GM21528 (cell line): ENCODE results near the gene TDRD12.
"Not testable (repeated sequence)": the region's sequence is repeated elsewhere in the genome, so short reads cannot be mapped to it uniquely, and the experiment has no call there.

Experiments used
- ATAC-seq: cut with Tn5 transposase; IDR thresholded peaks from one replicate; pipeline ENCODE4 v1.9.1; 2021; ENCODE audit warnings: mild to moderate bottlenecking, moderate library complexity; ENCODE audit not compliant: unreplicated experiment, low FRiP score

The TDRD12 gene

DNA sequence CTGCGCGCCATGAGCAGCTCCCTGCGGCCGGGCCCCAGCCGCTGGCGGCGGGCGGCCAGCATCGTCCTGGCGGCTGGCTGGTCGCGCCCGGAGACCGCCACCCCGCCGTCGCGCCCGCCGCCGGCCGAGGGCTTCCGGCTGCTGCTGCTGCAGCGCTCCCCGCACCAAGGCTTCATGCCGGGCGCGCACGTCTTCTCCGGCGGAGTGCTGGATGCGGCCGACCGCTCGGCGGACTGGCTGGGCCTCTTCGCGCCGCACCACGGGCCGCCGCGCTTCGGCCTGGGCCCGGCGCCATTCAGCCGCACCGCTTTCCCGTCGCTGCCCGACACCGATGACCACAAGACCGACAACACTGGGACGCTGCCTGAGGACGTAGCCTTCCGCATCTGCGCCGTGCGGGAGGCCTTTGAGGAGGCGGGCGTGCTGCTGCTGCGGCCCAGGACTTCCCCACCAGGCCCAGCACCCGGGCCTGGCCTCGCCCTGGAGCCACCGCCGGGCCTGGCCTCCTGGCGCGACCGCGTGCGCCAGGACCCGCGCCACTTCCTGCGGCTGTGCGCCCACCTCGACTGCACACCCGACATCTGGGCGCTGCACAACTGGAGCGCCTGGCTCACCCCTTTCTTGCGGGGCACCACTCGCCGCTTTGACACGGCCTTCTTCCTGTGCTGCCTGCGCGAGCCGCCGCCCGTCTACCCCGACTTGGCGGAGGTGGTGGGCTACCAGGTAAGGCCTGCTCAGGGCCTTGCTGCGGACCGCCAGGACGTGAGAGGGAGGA is 27.4 kb upstream of the TDRD12 start:
- peak; percentile 54 for ATAC-seq

DNA sequence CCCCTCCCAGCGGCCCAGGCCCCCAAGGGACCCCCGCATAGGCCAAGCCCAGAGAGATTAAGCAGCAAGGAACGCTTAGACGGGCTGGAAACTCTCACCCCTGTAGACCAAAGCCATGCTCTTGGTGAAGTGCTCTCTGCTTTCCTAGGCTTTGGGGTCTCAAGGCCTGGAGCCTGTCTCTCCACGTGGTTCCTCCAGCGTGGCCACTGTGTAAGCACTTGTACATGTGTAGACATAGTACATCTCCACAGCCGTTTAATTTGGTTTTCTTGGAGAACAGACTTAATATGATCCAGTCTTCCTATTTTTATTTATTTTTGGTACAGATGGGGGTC is 26.9 kb upstream of the TDRD12 start:
- no peak for ATAC-seq

- not testable (repeated sequence) for ATAC-seq
These were observed 26.1 kb upstream of the TDRD12 start for GRCh38 chr19:32693151-32694108.

DNA sequence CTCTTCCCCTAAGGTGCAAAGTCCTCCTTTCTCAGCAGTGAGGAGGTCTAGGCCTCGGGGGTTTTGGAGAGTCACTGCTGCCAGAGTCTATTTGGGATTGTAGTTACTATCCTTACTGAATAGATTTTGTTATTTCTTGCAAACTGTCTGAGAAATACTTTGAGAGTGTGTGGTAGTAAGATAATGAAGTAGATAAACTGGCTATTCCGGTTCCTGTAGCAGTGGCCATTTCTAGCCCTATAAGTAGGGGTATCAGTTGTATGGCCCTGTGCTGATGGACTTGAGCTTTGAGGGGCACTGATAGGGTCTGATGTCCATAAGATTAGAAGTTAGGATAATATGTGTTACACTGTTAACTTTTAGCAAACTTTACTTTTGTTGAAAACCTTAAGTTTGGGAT is 25.3 kb upstream of the TDRD12 start:
- ATAC-seq, result not testable (repeated sequence)

GRCh38 chr19:32694851-32695250 is 24.7 kb upstream of the TDRD12 start:
- ATAC-seq, result not testable (repeated sequence)

- ATAC-seq, result not testable (repeated sequence)
These were observed 24.1 kb upstream of the TDRD12 start for GRCh38 chr19:32695506-32695905.

DNA sequence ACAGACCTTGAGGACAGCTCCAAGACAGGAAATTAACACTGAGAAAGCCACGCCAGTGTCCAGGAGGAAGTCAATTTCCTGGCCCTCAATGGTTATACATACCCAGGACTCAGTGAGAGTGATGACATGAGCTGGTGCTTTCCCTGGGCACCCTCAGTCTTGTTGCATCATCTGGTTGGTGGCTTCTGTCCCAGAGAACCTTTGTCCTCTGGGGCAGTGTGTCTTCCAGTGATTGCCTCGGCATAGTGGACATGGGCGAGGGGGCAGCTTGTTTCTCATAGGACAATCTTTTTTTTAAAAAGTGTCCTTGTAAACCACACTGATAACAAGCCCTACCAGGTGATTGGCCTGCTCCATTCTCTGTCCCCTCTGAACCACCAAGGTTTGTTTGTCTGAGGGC is 22.8 kb upstream of the TDRD12 start:
- not testable (repeated sequence) for ATAC-seq

- not testable (repeated sequence) for ATAC-seq
These were observed 19.4 kb upstream of the TDRD12 start for GRCh38 chr19:32700129-32700528.

DNA sequence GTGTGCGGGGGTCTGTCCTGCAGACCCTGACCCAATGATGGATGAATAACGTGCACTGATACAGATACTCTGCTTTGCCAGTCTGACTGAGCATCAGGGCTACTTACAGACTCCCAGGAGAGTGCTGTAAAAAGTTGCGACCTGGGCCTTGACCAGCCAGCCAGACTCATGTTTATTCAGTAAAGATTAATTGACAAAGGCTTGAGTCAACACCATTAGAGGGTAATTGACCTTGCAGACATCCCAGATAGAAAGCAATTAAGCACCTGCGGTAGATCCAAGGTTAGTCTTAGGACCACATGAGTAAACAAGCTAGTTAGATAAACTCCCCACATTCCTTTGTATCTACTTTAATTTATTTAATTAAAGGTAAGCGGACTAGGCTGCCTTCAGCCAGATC is 17.6 kb upstream of the TDRD12 start:
- ATAC-seq, result no peak

DNA sequence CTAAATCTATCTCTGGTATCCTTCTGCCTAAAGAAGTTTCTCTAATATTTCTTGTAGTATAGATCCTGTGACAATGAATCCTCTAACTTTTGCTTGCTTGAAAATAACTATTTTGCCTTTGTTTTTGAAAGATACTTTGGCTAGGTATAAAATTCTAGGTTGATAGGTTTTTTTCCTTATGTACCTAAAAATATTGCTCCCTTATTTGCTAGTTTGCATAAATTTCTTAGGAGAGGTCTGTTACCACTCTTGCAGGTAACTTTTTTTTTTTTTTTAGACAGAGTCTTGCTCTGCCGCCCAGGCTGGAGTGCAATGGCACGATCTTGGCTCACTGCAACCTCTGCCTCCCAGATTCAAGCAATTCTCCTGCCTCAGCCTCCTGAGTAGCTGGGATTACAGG is 15.6 kb upstream of the TDRD12 start:
- not testable (repeated sequence) for ATAC-seq

DNA sequence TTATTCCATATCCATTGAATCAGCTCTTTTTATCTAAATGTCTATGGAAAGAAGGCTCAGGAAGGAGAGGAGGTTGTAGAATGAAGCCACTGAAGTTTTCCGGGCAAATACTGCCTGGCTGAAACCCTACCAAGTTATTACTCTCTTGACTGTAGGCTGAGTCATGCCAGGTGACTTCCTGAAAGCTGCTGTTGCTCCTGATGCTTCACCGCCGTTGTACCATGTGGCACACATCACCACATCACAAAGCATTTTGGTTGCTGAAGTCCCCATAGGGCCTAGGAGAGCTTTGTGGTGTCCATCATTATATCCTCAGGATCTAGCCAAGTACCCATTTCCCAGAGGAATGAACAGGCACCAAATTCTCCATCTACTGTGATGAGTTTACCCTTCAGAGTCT is 11.1 kb upstream of the TDRD12 start:
- ATAC-seq, result no peak

- ATAC-seq, result no peak
These were observed 10.5 kb upstream of the TDRD12 start for GRCh38 chr19:32709032-32709431.

DNA sequence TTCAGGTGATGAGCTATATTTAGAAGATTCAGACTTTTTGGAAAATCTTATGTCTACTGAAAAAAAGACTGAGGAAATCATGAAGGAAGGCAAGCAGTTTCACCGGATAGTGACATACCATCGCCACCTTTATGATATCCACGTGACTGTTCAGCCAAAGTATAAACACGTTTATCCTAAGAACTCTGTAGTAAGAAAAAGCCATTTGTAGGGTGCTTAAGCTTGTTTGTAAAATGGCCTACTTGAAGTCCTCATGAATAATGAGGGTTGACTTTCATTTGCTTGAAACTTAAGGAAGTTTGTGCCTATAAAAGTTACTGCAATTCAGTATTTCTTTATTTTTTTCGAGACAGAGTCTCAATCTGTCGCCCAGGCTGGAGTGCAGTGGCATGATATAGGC is 7.8 kb upstream of the TDRD12 start:
- no peak for ATAC-seq

GRCh38 chr19:32716203-32716602 is 3.4 kb upstream of the TDRD12 start:
- ATAC-seq, result not testable (repeated sequence)

- ATAC-seq, result no peak
These were observed 2.1 kb upstream of the TDRD12 start for GRCh38 chr19:32717496-32717895.

DNA sequence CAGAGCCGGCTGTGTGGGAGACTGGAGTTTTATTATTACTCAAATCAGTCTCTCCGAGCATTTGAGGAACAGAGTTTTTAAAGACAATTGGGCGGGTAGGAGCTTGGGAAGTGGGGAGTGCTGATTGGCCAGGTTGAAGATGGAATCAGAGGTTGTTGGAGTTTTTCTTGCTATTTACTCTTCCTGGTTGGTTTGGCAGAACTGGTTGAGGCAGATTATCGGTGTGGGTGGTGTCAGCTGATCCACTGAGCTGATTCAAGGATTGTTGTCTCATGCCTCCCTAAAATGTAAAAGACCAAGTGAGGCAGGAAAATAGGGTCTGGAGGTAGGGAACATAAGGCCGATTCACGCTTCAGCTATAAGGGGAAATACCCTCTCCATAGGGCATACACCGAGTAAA is 1.3 kb upstream of the TDRD12 start:
- no peak for ATAC-seq

DNA sequence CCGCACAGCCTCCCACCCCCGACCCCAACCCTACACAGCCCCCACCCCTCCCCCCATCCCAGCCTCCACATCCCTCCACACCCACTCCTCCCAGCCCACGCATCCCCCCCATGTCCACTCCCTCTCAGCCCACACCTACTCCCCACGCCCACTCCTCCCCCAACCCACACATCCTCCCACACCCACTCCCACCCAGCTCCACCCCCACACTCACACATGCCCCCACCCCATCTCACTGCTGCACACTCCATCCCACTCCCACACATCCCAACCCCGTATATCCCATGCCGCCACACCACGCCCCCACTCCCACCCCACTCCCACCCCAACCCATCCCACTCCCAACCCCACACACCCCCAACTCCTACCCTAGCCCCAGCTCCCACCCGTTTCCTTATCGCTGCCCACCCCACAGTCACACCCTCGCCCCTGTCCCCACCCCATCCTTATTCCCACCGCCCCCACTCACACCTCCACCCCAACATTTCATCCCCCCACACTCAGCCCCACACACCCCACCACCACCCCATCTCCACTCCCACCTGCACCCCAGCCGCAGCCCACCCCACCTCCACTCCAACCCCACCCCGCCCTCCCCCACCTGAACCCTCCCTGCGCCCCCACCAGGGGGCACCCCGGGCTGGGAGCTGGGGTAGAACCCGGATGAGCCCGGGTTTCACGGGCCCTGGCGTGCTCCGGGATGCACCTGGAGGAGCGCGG is 809 bp downstream of the TDRD12 start:
- no peak for ATAC-seq

DNA sequence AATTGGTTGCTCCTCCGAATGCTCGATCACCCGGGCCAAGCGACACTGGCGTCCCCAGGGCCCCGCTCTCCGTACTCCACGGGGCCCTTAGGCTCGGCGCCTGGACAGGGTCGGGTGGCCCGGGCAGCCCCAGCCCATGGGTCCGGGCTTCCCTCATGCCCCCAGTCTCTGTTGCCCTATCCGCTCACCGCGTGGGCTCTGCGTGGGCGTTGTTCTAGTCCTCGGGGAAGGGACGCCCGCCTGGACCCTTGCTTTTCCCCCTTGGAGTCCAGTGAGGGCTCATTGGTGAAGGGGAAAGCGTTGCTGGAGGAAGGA is 1.3 kb downstream of the TDRD12 start:
- no peak for ATAC-seq

GRCh38 chr19:32735936-32736335 is 16.4 kb downstream of the TDRD12 start:
- ATAC-seq, result no peak

GRCh38 chr19:32743021-32743420 is 23.5 kb downstream of the TDRD12 start:
- ATAC-seq, result no peak

GRCh38 chr19:32743447-32743846 is 23.9 kb downstream of the TDRD12 start:
- no peak for ATAC-seq
